ENCODE measurements around the gene IL1RAP. TPM values are rescaled to one million over a fixed set of nuclear protein-coding genes. Genes with fewer than 3 reads are reported as not detected.

The IL1RAP gene
- total and polyA plus RNA-seq, 9 of the 15 experiments (the other 6 are each of a cell fraction or from before 2014, with no cell fraction given), result 0.23 to 1.8 (median 0.88) TPM

GRCh38 chr3:190506271-190506670 is 7.6 kb upstream of the IL1RAP start:
- DNase-seq (ENCODE audit: extremely low read depth in 1 of 4, low spot score in 3 of 4), result no peak
- Histone ChIP-seq H3K4me1 (replicated peaks in 1 of 2; ENCODE audit: control insufficient read depth in 2 of 2, insufficient read depth in 2 of 2, low read length in 2 of 2) (no peaks in the 10 kb centered on the region), H3K27me3 (ENCODE audit: control insufficient read depth in 2 of 2, insufficient read depth in 2 of 2, low read length in 2 of 2) (no peaks in the 10 kb centered on the region), H4K20me1 (replicated peaks; ENCODE audit: control insufficient read depth, insufficient read depth, low read length) (no peaks in the 10 kb centered on the region), H3K4me3 (no peak overlapping the region), H3K9me1 (ENCODE audit: control insufficient read depth, insufficient read depth, low read length) (no peaks in the 10 kb centered on the region), H2AFZ (ENCODE audit: low read depth, low read length) (no peak overlapping the region), H3K9me3 (replicated peaks; ENCODE audit: control insufficient read depth, insufficient read depth, low read depth, low read length) (no peaks in the 10 kb centered on the region), H3K36me3 (ENCODE audit: control insufficient read depth, insufficient read depth, low read length) (no peaks in the 10 kb centered on the region), H3K4me2 (ENCODE audit: insufficient read depth, low read length) (no peak overlapping the region), H3K27ac (ENCODE audit: extremely low read depth, low read depth, low read length) (no peak overlapping the region), H3K9ac (ENCODE audit: insufficient read depth in 1 of 2, low read depth in 2 of 2, low read length in 2 of 2) (no peak overlapping the region), H3K79me2 (ENCODE audit: control insufficient read depth, insufficient read depth, low read length) (no peaks in the 10 kb centered on the region)
- no peak for ATAC-seq
- ChIA-PET POLR2A (no interaction called here), CTCF (ENCODE audit: low intra/inter-chr PET ratio) (no interaction called here)
- FAIRE-seq, result no peak
- WGBS (ENCODE audit: insufficient coverage, low coverage, missing lambda C conversion rate), result 5% methylated on average over 4 of the region's 4 CpGs
- in situ Hi-C loops (cut with MboI) (no loop called here), intact Hi-C loops (cut with micrococcal nuclease) (no loop called here)
- BruUV-seq (replicated peaks), result no TSS peak
- TF ChIP-seq CCNT2 (IDR thresholded peaks at IDR 0.05; ENCODE audit: borderline replicate concordance, extremely low read depth, insufficient read length, low read depth, low read length) (no peak), KLF13 (tag; IDR thresholded peaks at IDR 0.05; ENCODE audit: borderline replicate concordance, low read depth) (no peak), BCLAF1 (IDR thresholded peaks at IDR 0.05; ENCODE audit: borderline replicate concordance in 1 of 2, control insufficient read depth in 1 of 2, low read depth in 2 of 2, low read length in 1 of 2) (no peak), RBM15 (IDR thresholded peaks at IDR 0.05; ENCODE audit: insufficient read depth, low read length) (no peak), SMARCA5 (IDR thresholded peaks at IDR 0.05) (no peak), E2F3 (CRISPR knock-in tag; IDR thresholded peaks at IDR 0.05) (no peak), RNF219 (CRISPR knock-in tag; IDR thresholded peaks at IDR 0.05) (no peak), ZNF764 (CRISPR knock-in tag; IDR thresholded peaks at IDR 0.05; ENCODE audit: low read depth) (no peak), NEUROD1 (IDR thresholded peaks at IDR 0.05; ENCODE audit: borderline replicate concordance, low read depth, low read length, partially characterized antibody) (no peak), TCF7L2 (IDR thresholded peaks at IDR 0.05; ENCODE audit: low read depth, low read length) (no peak), ZNF778 (CRISPR knock-in tag; IDR thresholded peaks at IDR 0.05) (no peak), MED1 (CRISPR knock-in tag; IDR thresholded peaks at IDR 0.05; ENCODE audit: borderline replicate concordance) (no peak), YY1 (IDR thresholded peaks at IDR 0.05; ENCODE audit: borderline replicate concordance in 1 of 3, control insufficient read depth in 1 of 3, extremely low read depth in 1 of 3, insufficient read depth in 3 of 3, insufficient read length in 1 of 3, insufficient replicate concordance in 2 of 3, low read depth in 1 of 3, low read length in 2 of 3) (no peak), C11orf30 (IDR thresholded peaks at IDR 0.05; ENCODE audit: low read depth) (no peak), ATF6 (CRISPR knock-in tag; IDR thresholded peaks at IDR 0.05) (no peak)
